AG09319 (cell line): Measurements from ENCODE around the gene CD101.

Source experiments
- DNase-seq: peaks from one replicate; pipeline ENCODE4 v3.0.0-alpha.2; 2010; ENCODE audit warnings: low read depth; ENCODE audit errors: extremely low read depth
- CTCF ChIP-seq: IDR thresholded peaks from 2 replicates; pipeline ENCODE4 v1.5.1; 2011; ENCODE audit warnings: low read depth, mild to moderate bottlenecking, inconsistent platforms, low read length, moderate library complexity

CD101 gene

GRCh38 chr1:117037802-117038201, 36.2 kb downstream of the CD101 start:
- no peak for DNase-seq
- no peak for TF ChIP-seq CTCF

GRCh38 chr1:117038236-117038635, 36.7 kb downstream of the CD101 start:
- no peak for TF ChIP-seq CTCF
- DNase-seq, result no peak

DNA sequence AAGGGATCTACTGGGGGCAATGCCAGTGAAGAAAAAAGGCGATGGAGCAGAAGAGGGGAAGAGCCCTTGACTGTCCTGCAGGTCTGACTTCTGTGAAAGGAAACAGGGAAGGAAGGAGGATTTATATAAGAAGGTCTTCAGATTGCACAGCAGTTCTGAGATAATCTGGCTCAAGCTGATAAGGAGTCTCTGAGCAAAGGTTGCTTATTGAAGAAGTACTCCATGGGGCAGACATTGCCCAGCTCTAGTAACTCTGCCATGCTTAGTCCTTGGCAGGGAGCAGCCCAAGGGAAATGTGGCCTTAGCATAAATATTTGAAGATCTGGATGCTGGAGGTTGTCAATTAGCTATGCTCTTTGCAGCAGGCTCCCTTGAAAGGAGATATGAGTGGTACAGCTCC, 42.7 kb downstream of the CD101 start:
- no peak for TF ChIP-seq CTCF
- DNase-seq, result no peak

DNA sequence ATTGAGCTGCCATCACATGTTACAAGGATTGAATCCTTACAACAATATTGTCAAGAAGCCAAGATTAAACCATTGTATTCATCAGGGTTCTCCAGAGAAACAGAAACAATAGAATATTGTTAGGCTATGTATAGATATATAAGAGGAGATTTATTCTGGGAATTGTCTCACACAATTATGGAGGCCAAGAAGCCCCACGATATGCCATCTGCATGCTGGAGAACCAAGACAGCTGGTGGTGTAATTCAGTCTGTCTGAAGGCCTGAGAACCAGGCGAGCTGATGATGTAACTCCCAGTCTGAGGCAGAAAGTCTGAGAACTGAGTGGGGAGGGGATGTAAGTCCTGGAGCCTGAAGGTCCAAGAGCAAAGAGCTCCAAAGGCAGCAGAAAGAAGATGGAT, 44.1 kb downstream of the CD101 start:
- DNase-seq, result no peak
- no peak for TF ChIP-seq CTCF

- no peak for TF ChIP-seq CTCF
Measured at GRCh38 chr1:117046781-117047180, 45.2 kb downstream of the CD101 start.

DNA sequence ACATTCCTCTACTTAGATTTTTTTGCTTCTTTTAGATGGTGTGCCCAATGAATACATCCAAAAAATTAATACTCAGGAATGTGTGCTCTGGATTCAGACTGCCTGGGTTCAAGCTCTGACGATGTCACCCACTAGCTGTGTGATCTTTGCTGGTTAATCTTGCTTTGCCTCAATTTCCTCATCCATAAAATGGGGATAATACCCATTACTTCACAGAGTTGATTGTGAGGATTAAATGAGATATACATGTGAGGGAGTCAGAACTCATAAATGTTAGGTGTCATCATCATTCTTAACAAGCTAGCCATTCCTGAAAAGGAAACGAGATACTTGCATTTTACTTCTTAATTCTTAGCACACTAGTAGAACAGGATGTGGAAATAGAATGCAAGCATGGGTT, 45.7 kb downstream of the CD101 start:
- no peak for TF ChIP-seq CTCF
- no peak for DNase-seq

More at GRCh38 chr1:117046781-117047180, 45.2 kb downstream of the CD101 start:
- DNase-seq, result no peak

DNA sequence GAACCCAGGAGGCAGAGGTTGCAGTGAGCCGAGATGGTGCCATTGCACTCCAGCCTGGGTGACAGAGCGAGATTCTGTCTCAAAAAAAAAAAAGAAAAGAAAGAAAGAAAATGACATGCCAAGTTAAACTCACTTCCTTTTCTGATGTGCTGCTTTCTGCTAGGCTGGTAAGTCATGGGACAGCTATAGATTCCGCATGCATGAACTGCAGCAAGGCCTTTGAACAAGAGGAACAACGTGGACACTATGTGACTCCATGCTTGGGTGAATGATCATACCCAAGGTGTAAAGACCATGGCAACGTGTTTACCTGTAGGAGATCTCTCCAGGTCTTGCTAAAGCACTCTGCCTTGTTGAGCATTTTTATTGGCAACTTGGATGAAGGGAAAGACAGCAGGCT, 48.3 kb downstream of the CD101 start:
- TF ChIP-seq CTCF, result no peak
- DNase-seq, result no peak
